K562 (cell line): ENCODE measurements around the gene GLRA1. TPM values are rescaled to one million over a fixed set of nuclear protein-coding genes. Genes with fewer than 3 reads are reported as not detected.
A peak's percentile ranks its signal among the peaks of the same experiment; 100 is the strongest.

Experiments
- ATAC-seq: fragments of 200-7000 bp; cut with Tn5 transposase; 3 replicates; pipeline ENCODE4 v1.9.1; 2020; ENCODE audit warnings: moderate library complexity
- BruUV-seq: library from RNA; stranded (reverse); fragments of 400-500 nt; replicated peaks from 2 replicates; lab custom pipeline; 2021; lab: Mats Ljungman, UMichigan
- CTCF ChIA-PET: fragments of 300-600 bp; formaldehyde crosslinking; extraction: SDS; loops from one replicate; lab custom pipeline; 2021; ENCODE audit warnings: low intra/inter-chr PET ratio; lab: Yijun Ruan, JAX
- POLR2A ChIA-PET: fragments of 300-600, 350-650 bp; sonication (Branson Sonifier 250); formaldehyde crosslinking; extraction: SDS; loops from one replicate; lab custom pipeline; 2021; ENCODE audit warnings: antibody characterized with exemption, inconsistent platforms; lab: Yijun Ruan, JAX
- DNase-seq, 4 experiments: peaks; one replicate each; pipeline versions ENCODE4 v3.0.0 to v3.0.0-alpha.2; 2011 to 2018; ENCODE audit warnings: low spot score in 3 of 4, mixed read lengths in 3 of 4; ENCODE audit errors: extremely low read depth in 1 of 4
- FAIRE-seq: peaks from 2 replicates; lab custom pipeline; 2011; peaks lifted over from hg19 to GRCh38; lab: Jason Lieb, UNC
- H2AFZ ChIP-seq: 2 replicates; pipeline ENCODE4 v1.6.0; 2011; ENCODE audit warnings: low read depth, low read length, control low read depth, inconsistent platforms
- H3K27ac ChIP-seq: fragments of 200-600 bp; 3 replicates; pipeline ENCODE4 v1.8.0; 2011; ENCODE audit warnings: low read depth, mild to moderate bottlenecking, control low read depth, inconsistent platforms, low read length, moderate library complexity, mixed read lengths; ENCODE audit errors: extremely low read depth
- H3K27me3 ChIP-seq, 2 experiments: fragments of 300-600 bp in 1 of 2; 2 replicates in 1 of 2; 3 replicates in 1 of 2; pipeline versions ENCODE4 v1.6.0 to v1.8.0; 2011; ENCODE audit warnings: inconsistent platforms in 2 of 2, low read length in 2 of 2, mild to moderate bottlenecking in 1 of 2, mixed read lengths in 1 of 2, moderate library complexity in 1 of 2; ENCODE audit not compliant: control insufficient read depth in 2 of 2, insufficient read depth in 2 of 2
- H3K36me3 ChIP-seq: fragments of 300-600 bp; 3 replicates; pipeline ENCODE4 v1.8.0; 2011; ENCODE audit warnings: mild to moderate bottlenecking, low read length, inconsistent platforms; ENCODE audit not compliant: control insufficient read depth, insufficient read depth
- H3K4me1 ChIP-seq, 2 experiments: fragments of 200-600 bp in 1 of 2; replicated peaks in 1 of 2; 2 replicates in 1 of 2; 3 replicates in 1 of 2; pipeline versions ENCODE4 v1.5.1 to v1.8.0; 2011; ENCODE audit warnings: inconsistent platforms in 2 of 2, low read length in 2 of 2, mild to moderate bottlenecking in 1 of 2, mixed read lengths in 1 of 2, moderate library complexity in 1 of 2; ENCODE audit not compliant: control insufficient read depth in 2 of 2, insufficient read depth in 2 of 2
- H3K4me2 ChIP-seq: 2 replicates; pipeline ENCODE4 v1.6.1; 2011; ENCODE audit warnings: low read length, control low read depth, inconsistent platforms, mixed read lengths; ENCODE audit not compliant: insufficient read depth
- H3K4me3 ChIP-seq: fragments of 200-600 bp; sonication (generic), shearing (Covaris generic); 2 replicates; pipeline ENCODE4 v1.5.1; 2016; ENCODE audit warnings: control low read depth, inconsistent platforms
- H3K79me2 ChIP-seq: fragments of 200-600 bp; 3 replicates; pipeline ENCODE4 v1.8.0; 2011; ENCODE audit warnings: low read length, inconsistent platforms; ENCODE audit not compliant: control insufficient read depth, insufficient read depth
- H3K9ac ChIP-seq, 2 experiments: 2 replicates each; pipeline versions ENCODE4 v1.6.0 to v1.6.1; 2011; ENCODE audit warnings: low read depth in 2 of 2, low read length in 2 of 2, control low read depth in 1 of 2, inconsistent platforms in 1 of 2, mild to moderate bottlenecking in 1 of 2, mixed read lengths in 1 of 2; ENCODE audit not compliant: insufficient read depth in 1 of 2
- H3K9me1 ChIP-seq: one replicate; pipeline ENCODE4 v1.6.0; 2011; ENCODE audit warnings: inconsistent platforms, mild to moderate bottlenecking, low read length, moderate library complexity; ENCODE audit not compliant: control insufficient read depth, insufficient read depth
- H3K9me3 ChIP-seq: replicated peaks from 2 replicates; pipeline ENCODE4 v1.5.1; 2011; ENCODE audit warnings: low read depth, low read length, inconsistent platforms; ENCODE audit not compliant: control insufficient read depth, insufficient read depth
- H4K20me1 ChIP-seq: replicated peaks from 2 replicates; pipeline ENCODE4 v1.6.1; 2011; ENCODE audit warnings: low read length, inconsistent platforms, mixed read lengths; ENCODE audit not compliant: control insufficient read depth, insufficient read depth
- CREB5 ChIP-seq: fragments of 250-450 bp; sonication (Bioruptor Pico); IDR thresholded peaks from 2 replicates; pipeline ENCODE4 v1.5.0; 2020; ENCODE audit warnings: mild to moderate bottlenecking
- EGR1 ChIP-seq: fragments of 450-650 bp; conservative IDR thresholded peaks from 2 replicates; pipeline ENCODE4 v1.6.1; 2017; ENCODE audit warnings: mild to moderate bottlenecking
- GABPA ChIP-seq: fragments of 200-800 bp; sonication (Bioruptor generic); conservative IDR thresholded peaks from 2 replicates; pipeline ENCODE4 v1.6.1; 2016; ENCODE audit warnings: low read depth, missing genetic modification characterization, missing compliant biosample characterization
- GTF2F1 ChIP-seq: IDR thresholded peaks from 2 replicates; pipeline ENCODE4 v1.6.1; 2011; ENCODE audit warnings: low read depth, low read length, improper control_type of control experiment
- SMAD1 ChIP-seq: fragments of 150-350 bp; IDR thresholded peaks from 2 replicates; pipeline ENCODE4 v1.6.1; 2014; ENCODE audit warnings: low read length, low read depth; ENCODE audit not compliant: partially characterized antibody
- TGIF2 ChIP-seq: sonication (generic); formaldehyde crosslinking; IDR thresholded peaks from 2 replicates; pipeline ENCODE4 v1.8.1; 2022; ENCODE audit warnings: mild to moderate bottlenecking, missing genetic modification reagents, moderate library complexity
- WGBS: fragments of 100-300 bp; shearing (Covaris generic); methylation state at CpG from one replicate; pipeline ENCODE4 v1.1.6; 2016; ENCODE audit warnings: low coverage, mixed read lengths; ENCODE audit not compliant: insufficient coverage; ENCODE audit errors: missing lambda C conversion rate; 5-methylcytosine and 5-hydroxymethylcytosine counted together
- in situ Hi-C: fragments of 300-500 bp; cut with MboI; formaldehyde crosslinking; loops from 4 replicates; pipeline ENCODE4 v1.15.0; 2018; ENCODE audit warnings: inconsistent platforms, mixed read lengths
- intact Hi-C: fragments of 100-400 bp; cut with micrococcal nuclease; formaldehyde crosslinking; loops from 2 replicates; pipeline ENCODE4 v1.14.2; 2022
- polyA plus RNA-seq, 8 experiments: library from polyadenylated mRNA; depleted of rRNA in 4 of 8; stranded (reverse) in 5 of 8; unstranded in 3 of 8; fragments of >200 nt; fragmentation: Nextera tagmentation in 2 of 8; fragmentation: Illumina TruSeq in 1 of 8; extraction: Ambion mirVana in 2 of 8; extraction: Trizol in 1 of 8; gene quantifications; 2 replicates each; pipeline versions ENCODE4 v1.2.1 to v1.2.3, GENCODE V29; 2011 to 2014; ENCODE audit warnings: inconsistent platforms in 1 of 8, missing spikeins in 1 of 8
- total RNA-seq, 7 experiments: library from RNA; depleted of rRNA in 6 of 7; stranded (reverse); fragments of >200 nt in 6 of 7; fragmentation: Illumina TruSeq in 2 of 7; extraction: Trizol in 2 of 7; gene quantifications; 2 replicates each; pipeline versions ENCODE4 v1.2.1 to v1.2.3, GENCODE V29; 2011 to 2021; ENCODE audit warnings: low replicate concordance in 1 of 7
- TF ChIP-seq, protein P1 (sequence below): fragments of 150-350 bp; IDR thresholded peaks from 2 replicates; pipeline ENCODE4 v1.6.1; 2014; ENCODE audit warnings: low read depth, mild to moderate bottlenecking, low read length, borderline replicate concordance
- TF ChIP-seq, protein P2 (sequence below), 2 experiments: fragments of 450-650 bp in 1 of 2; sonication (generic) in 1 of 2; formaldehyde crosslinking in 1 of 2; IDR thresholded peaks in 1 of 2; conservative IDR thresholded peaks in 1 of 2; 2 replicates each; pipeline versions ENCODE4 v1.6.1 to v1.8.1; 2016 to 2023; ENCODE audit warnings: mild to moderate bottlenecking in 2 of 2, moderate library complexity in 2 of 2, inconsistent platforms in 1 of 2, missing genetic modification reagents in 1 of 2

GLRA1 gene
- total and polyA plus RNA-seq, 9 of the 15 experiments (the other 6 are each of a cell fraction or from before 2014, with no cell fraction given): not detected

GRCh38 chr5:151773951-151774350 lies 150.7 kb downstream of the GLRA1 start:
- CTCF ChIA-PET: no interaction called here
- H3K27ac ChIP-seq: peak overlapping the region; percentile 36; the same call in 2 of the 3 replicates
- H3K4me1 ChIP-seq: peaks cover 12 to 19% of the 10 kb centered on the region in 2 experiments; a peak in 4 of 5 replicates
- BruUV-seq: no TSS peak
- TF ChIP-seq GABPA (tag) (no peak), SMAD1 (no peak), GTF2F1 (no peak), TGIF2 (CRISPR knock-in tag) (no peak), EGR1 (no peak), CREB5 (CRISPR knock-in tag) (no peak)
- TF ChIP-seq, protein P1, sequence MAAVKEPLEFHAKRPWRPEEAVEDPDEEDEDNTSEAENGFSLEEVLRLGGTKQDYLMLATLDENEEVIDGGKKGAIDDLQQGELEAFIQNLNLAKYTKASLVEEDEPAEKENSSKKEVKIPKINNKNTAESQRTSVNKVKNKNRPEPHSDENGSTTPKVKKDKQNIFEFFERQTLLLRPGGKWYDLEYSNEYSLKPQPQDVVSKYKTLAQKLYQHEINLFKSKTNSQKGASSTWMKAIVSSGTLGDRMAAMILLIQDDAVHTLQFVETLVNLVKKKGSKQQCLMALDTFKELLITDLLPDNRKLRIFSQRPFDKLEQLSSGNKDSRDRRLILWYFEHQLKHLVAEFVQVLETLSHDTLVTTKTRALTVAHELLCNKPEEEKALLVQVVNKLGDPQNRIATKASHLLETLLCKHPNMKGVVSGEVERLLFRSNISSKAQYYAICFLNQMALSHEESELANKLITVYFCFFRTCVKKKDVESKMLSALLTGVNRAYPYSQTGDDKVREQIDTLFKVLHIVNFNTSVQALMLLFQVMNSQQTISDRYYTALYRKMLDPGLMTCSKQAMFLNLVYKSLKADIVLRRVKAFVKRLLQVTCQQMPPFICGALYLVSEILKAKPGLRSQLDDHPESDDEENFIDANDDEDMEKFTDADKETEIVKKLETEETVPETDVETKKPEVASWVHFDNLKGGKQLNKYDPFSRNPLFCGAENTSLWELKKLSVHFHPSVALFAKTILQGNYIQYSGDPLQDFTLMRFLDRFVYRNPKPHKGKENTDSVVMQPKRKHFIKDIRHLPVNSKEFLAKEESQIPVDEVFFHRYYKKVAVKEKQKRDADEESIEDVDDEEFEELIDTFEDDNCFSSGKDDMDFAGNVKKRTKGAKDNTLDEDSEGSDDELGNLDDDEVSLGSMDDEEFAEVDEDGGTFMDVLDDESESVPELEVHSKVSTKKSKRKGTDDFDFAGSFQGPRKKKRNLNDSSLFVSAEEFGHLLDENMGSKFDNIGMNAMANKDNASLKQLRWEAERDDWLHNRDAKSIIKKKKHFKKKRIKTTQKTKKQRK: no peak
- TF ChIP-seq, protein P2, sequence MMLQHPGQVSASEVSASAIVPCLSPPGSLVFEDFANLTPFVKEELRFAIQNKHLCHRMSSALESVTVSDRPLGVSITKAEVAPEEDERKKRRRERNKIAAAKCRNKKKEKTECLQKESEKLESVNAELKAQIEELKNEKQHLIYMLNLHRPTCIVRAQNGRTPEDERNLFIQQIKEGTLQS (IDR thresholded peaks at IDR 0.05): no peak
- TF ChIP-seq, protein P2 (CRISPR knock-in tag; conservative IDR thresholded peaks at IDR 0.05): no peak
- TF ChIP-seq, all 486 proteins: peak for 0
- peak overlapping the region; percentile 98 for H3K4me2 ChIP-seq
- in situ Hi-C loops: no loop called here
- H4K20me1 ChIP-seq: peaks cover 53% of the 10 kb centered on the region
- H3K27me3 ChIP-seq: no peaks in the 10 kb centered on the region
- peak overlapping the region in 1 of 2 experiments; percentile 94; a peak in 2 of 4 replicates for H3K9ac ChIP-seq
- H3K79me2 ChIP-seq: peaks cover 87% of the 10 kb centered on the region
- H2AFZ ChIP-seq: no peak overlapping the region
- POLR2A ChIA-PET: interaction anchor here (0.6 to 2.8 kb wide), 6 partner anchors 8 to 1739 kb away, joined by 3 to 13 read pairs (median 6); no protein-coding TSS in a partner anchor
- H3K9me3 ChIP-seq: no peaks in the 10 kb centered on the region
- intact Hi-C loops: loop anchor here (5.0 kb wide), 1 partner anchor 327 kb away; the partner anchor contains the start of gene SLC36A1
- ATAC-seq (no peak), DNase-seq (no peak), FAIRE-seq (peak; percentile 15)
- 0% methylated on average over 3 of the region's 3 CpGs for WGBS
- H3K36me3 ChIP-seq: peaks cover 64% of the 10 kb centered on the region
- no peaks in the 10 kb centered on the region for H3K9me1 ChIP-seq
- H3K4me3 ChIP-seq: peak overlapping the region; percentile 90
